ENCODE data around the gene PRDM5. TPM values are rescaled to one million over a fixed set of nuclear protein-coding genes. Genes with fewer than 3 reads are reported as not detected.

Gene PRDM5
- total and polyA plus RNA-seq, 7 donors, result 0.56 to 3.4 (median 2.2) TPM

GRCh38 chr4:120785202-120785601, 137.3 kb downstream of the PRDM5 start:
- no peaks in the 10 kb centered on the region for H3K36me3 ChIP-seq (ENCODE audit: insufficient read depth in 1 of 2, low read depth in 1 of 2)
- no peak for DNase-seq
- 97 to 100% (median 98%) methylated on average over 2 of the region's 2 CpGs for WGBS, 3 donors
- H3K27ac ChIP-seq, result no peak overlapping the region
- no peaks in the 10 kb centered on the region for H3K9me3 ChIP-seq
- H3K4me1 ChIP-seq, result no peaks in the 10 kb centered on the region
- intact Hi-C loops (cut with DNase I), result no loop called here
- TF ChIP-seq, protein P1, sequence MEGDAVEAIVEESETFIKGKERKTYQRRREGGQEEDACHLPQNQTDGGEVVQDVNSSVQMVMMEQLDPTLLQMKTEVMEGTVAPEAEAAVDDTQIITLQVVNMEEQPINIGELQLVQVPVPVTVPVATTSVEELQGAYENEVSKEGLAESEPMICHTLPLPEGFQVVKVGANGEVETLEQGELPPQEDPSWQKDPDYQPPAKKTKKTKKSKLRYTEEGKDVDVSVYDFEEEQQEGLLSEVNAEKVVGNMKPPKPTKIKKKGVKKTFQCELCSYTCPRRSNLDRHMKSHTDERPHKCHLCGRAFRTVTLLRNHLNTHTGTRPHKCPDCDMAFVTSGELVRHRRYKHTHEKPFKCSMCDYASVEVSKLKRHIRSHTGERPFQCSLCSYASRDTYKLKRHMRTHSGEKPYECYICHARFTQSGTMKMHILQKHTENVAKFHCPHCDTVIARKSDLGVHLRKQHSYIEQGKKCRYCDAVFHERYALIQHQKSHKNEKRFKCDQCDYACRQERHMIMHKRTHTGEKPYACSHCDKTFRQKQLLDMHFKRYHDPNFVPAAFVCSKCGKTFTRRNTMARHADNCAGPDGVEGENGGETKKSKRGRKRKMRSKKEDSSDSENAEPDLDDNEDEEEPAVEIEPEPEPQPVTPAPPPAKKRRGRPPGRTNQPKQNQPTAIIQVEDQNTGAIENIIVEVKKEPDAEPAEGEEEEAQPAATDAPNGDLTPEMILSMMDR (IDR thresholded peaks at IDR 0.05), result no peak
- ATAC-seq, result no peak
- H3K27me3 ChIP-seq (ENCODE audit: insufficient read depth in 3 of 3, low read length in 2 of 3), result no peaks in the 10 kb centered on the region
- no peak overlapping the region for H3K4me3 ChIP-seq

DNA sequence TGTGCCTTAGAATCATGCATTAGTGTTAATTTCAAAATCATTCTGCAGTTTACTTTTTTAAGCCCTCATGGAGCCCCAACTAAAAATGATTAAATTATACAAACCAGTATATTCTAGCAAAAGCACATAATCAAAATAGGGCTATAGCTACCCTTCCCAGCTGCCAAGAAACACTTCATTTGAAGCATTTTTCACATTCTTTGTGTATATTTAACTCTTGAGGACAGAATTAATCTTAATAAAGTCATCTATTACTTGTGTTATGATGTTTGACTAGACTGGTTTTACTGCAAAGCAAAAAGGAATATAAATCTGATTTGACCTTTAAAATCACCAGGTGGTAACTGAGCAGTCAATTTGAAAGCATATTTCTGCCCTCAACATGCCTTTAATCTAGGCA, 145.1 kb downstream of the PRDM5 start:
- Histone ChIP-seq H3K4me3 (no peak overlapping the region), H3K27me3 (ENCODE audit: insufficient read depth in 3 of 3, low read length in 2 of 3) (no peaks in the 10 kb centered on the region), H3K4me1 (no peaks in the 10 kb centered on the region), H3K36me3 (ENCODE audit: insufficient read depth in 1 of 2, low read depth in 1 of 2) (no peaks in the 10 kb centered on the region), H3K9me3 (no peaks in the 10 kb centered on the region), H3K27ac (no peak overlapping the region)
- TF ChIP-seq, protein P1 (IDR thresholded peaks at IDR 0.05), result no peak
- intact Hi-C loops (cut with DNase I), result no loop called here
- DNase-seq, result no peak
- ATAC-seq, result no peak

- DNase-seq (no peak), ATAC-seq (no peak)
- H3K4me3 ChIP-seq, result no peak overlapping the region
- TF ChIP-seq, protein P1 (IDR thresholded peaks at IDR 0.05), result no peak
- no peaks in the 10 kb centered on the region for H3K36me3 ChIP-seq (ENCODE audit: insufficient read depth in 1 of 2, low read depth in 1 of 2)
- H3K9me3 ChIP-seq, result no peaks in the 10 kb centered on the region
- H3K27me3 ChIP-seq (ENCODE audit: insufficient read depth in 3 of 3, low read length in 2 of 3), result no peaks in the 10 kb centered on the region
- no peaks in the 10 kb centered on the region for H3K4me1 ChIP-seq
- intact Hi-C loops (cut with DNase I), result no loop called here
- H3K27ac ChIP-seq, result no peak overlapping the region
Measured at GRCh38 chr4:120775431-120775830, 147.1 kb downstream of the PRDM5 start.

GRCh38 chr4:120773641-120774040, 148.9 kb downstream of the PRDM5 start:
- Histone ChIP-seq H3K27ac (no peak overlapping the region), H3K36me3 (ENCODE audit: insufficient read depth in 1 of 2, low read depth in 1 of 2) (no peaks in the 10 kb centered on the region), H3K27me3 (ENCODE audit: insufficient read depth in 3 of 3, low read length in 2 of 3) (no peaks in the 10 kb centered on the region), H3K4me1 (no peaks in the 10 kb centered on the region), H3K4me3 (no peak overlapping the region), H3K9me3 (no peaks in the 10 kb centered on the region)
- intact Hi-C loops (cut with DNase I), result no loop called here
- ATAC-seq (no peak), DNase-seq (no peak)
- 76 to 100% (median 85%) methylated on average over 1 of the region's 1 CpG for WGBS, 3 donors
- TF ChIP-seq, protein P1 (IDR thresholded peaks at IDR 0.05), result no peak

DNA sequence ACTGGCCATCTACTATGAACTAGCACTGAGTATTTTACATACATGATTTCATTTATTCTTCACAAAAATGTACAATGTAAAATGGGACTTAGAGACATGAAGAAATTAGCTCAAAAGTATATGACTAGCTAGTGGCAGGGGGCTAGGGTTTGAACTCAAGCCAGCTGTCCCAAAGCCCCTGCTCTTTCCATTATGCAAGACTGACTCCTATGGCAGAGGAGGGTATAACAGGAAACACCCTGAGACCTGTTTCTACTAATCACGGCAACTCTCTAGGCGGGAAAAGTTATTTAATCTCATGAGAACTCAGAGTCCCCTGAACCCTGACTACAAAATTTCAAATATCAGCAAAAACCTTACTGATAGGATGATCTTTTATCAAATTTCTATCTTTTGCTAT, 150.6 kb downstream of the PRDM5 start:
- TF ChIP-seq, protein P1 (IDR thresholded peaks at IDR 0.05), result no peak
- Histone ChIP-seq H3K9me3 (no peaks in the 10 kb centered on the region), H3K27me3 (ENCODE audit: insufficient read depth in 3 of 3, low read length in 2 of 3) (no peaks in the 10 kb centered on the region), H3K36me3 (ENCODE audit: insufficient read depth in 1 of 2, low read depth in 1 of 2) (no peaks in the 10 kb centered on the region), H3K27ac (no peak overlapping the region), H3K4me1 (no peaks in the 10 kb centered on the region), H3K4me3 (no peak overlapping the region)
- intact Hi-C loops (cut with DNase I), result no loop called here
- WGBS, 3 donors, result 68 to 97% (median 96%) methylated on average over 2 of the region's 2 CpGs
- DNase-seq, result no peak
- ATAC-seq, result no peak
